ENCODE results near the gene C18orf32.

DNA sequence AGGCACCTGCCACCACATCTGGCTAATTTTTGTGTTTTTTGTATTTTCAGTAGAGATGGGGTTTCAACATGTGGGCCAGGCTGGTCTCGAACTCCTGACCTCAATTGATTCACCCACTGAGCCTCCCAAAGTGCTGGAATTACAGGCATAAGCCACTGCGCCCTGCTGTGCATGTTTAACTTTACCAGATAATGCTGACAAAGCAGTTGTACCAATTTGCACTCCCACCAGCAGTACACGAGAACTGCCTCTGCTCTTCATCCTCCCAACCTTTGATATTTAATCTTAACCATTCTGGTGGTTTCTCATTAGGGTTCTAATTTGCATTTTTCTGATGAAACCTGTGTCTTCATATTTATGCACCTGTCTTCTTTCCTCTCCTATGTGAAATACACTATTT, 14.6 kb downstream of the C18orf32 start:
- TF ChIP-seq, protein P1, sequence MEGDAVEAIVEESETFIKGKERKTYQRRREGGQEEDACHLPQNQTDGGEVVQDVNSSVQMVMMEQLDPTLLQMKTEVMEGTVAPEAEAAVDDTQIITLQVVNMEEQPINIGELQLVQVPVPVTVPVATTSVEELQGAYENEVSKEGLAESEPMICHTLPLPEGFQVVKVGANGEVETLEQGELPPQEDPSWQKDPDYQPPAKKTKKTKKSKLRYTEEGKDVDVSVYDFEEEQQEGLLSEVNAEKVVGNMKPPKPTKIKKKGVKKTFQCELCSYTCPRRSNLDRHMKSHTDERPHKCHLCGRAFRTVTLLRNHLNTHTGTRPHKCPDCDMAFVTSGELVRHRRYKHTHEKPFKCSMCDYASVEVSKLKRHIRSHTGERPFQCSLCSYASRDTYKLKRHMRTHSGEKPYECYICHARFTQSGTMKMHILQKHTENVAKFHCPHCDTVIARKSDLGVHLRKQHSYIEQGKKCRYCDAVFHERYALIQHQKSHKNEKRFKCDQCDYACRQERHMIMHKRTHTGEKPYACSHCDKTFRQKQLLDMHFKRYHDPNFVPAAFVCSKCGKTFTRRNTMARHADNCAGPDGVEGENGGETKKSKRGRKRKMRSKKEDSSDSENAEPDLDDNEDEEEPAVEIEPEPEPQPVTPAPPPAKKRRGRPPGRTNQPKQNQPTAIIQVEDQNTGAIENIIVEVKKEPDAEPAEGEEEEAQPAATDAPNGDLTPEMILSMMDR (conservative IDR thresholded peaks at IDR 0.05 in 1 of 2, IDR thresholded peaks at IDR 0.05 in 1 of 2; ENCODE audit: low read depth in 1 of 2, low read length in 2 of 2) = no peak
- no peak for TF ChIP-seq EZH2 (IDR thresholded peaks at IDR 0.05; ENCODE audit: low read length, missing control alignments)
